Measurements from ENCODE around the gene SPON1.
"Not testable (repeated sequence)": the region's sequence is repeated elsewhere in the genome, so short reads cannot be mapped to it uniquely, and the experiment has no call there.

The SPON1 gene

GRCh38 chr11:14075118-14076078 lies 112.9 kb downstream of the SPON1 start:
- in situ Hi-C loops (cut with MboI; ENCODE audit: low sequenced_read_pairs): no loop called here

GRCh38 chr11:14079011-14079410 lies 116.5 kb downstream of the SPON1 start:
- in situ Hi-C loops (cut with MboI; ENCODE audit: low sequenced_read_pairs): no loop called here

GRCh38 chr11:14079797-14080196 lies 117.3 kb downstream of the SPON1 start:
- in situ Hi-C loops (cut with MboI; ENCODE audit: low sequenced_read_pairs): no loop called here

- in situ Hi-C loops (cut with MboI; ENCODE audit: low sequenced_read_pairs): no loop called here
These were observed 119.2 kb downstream of the SPON1 start for GRCh38 chr11:14081581-14082231.

GRCh38 chr11:14082338-14082737 lies 119.8 kb downstream of the SPON1 start:
- in situ Hi-C loops (cut with MboI; ENCODE audit: low sequenced_read_pairs): no loop called here

GRCh38 chr11:14088861-14089260 lies 126.3 kb downstream of the SPON1 start:
- in situ Hi-C loops (cut with MboI; ENCODE audit: low sequenced_read_pairs): not testable (repeated sequence)

- in situ Hi-C loops (cut with MboI; ENCODE audit: low sequenced_read_pairs): no loop called here
These were observed 127.4 kb downstream of the SPON1 start for GRCh38 chr11:14089690-14090462.

- in situ Hi-C loops (cut with MboI; ENCODE audit: low sequenced_read_pairs): not testable (repeated sequence)
These were observed 128.1 kb downstream of the SPON1 start for GRCh38 chr11:14090631-14091030.

- in situ Hi-C loops (cut with MboI; ENCODE audit: low sequenced_read_pairs): no loop called here
These were observed 130.5 kb downstream of the SPON1 start for GRCh38 chr11:14093065-14093464.

- in situ Hi-C loops (cut with MboI; ENCODE audit: low sequenced_read_pairs): no loop called here
These were observed 132.0 kb downstream of the SPON1 start for GRCh38 chr11:14094481-14095037.

GRCh38 chr11:14095882-14096281 lies 133.4 kb downstream of the SPON1 start:
- in situ Hi-C loops (cut with MboI; ENCODE audit: low sequenced_read_pairs): no loop called here

GRCh38 chr11:14096606-14097005 lies 134.1 kb downstream of the SPON1 start:
- in situ Hi-C loops (cut with MboI; ENCODE audit: low sequenced_read_pairs): no loop called here

- in situ Hi-C loops (cut with MboI; ENCODE audit: low sequenced_read_pairs): no loop called here
These were observed 138.9 kb downstream of the SPON1 start for GRCh38 chr11:14101388-14101787.

GRCh38 chr11:14102766-14103165 lies 140.2 kb downstream of the SPON1 start:
- in situ Hi-C loops (cut with MboI; ENCODE audit: low sequenced_read_pairs): no loop called here

GRCh38 chr11:14105446-14105845 lies 142.9 kb downstream of the SPON1 start:
- in situ Hi-C loops (cut with MboI; ENCODE audit: low sequenced_read_pairs): no loop called here

GRCh38 chr11:14106303-14107049 lies 144.0 kb downstream of the SPON1 start:
- in situ Hi-C loops (cut with MboI; ENCODE audit: low sequenced_read_pairs): no loop called here

GRCh38 chr11:14107050-14107430 lies 144.5 kb downstream of the SPON1 start:
- in situ Hi-C loops (cut with MboI; ENCODE audit: low sequenced_read_pairs): no loop called here

GRCh38 chr11:14109742-14110141 lies 147.2 kb downstream of the SPON1 start:
- in situ Hi-C loops (cut with MboI; ENCODE audit: low sequenced_read_pairs): no loop called here

GRCh38 chr11:14110629-14111028 lies 148.1 kb downstream of the SPON1 start:
- in situ Hi-C loops (cut with MboI; ENCODE audit: low sequenced_read_pairs): no loop called here

GRCh38 chr11:14111496-14111895 lies 149.0 kb downstream of the SPON1 start:
- in situ Hi-C loops (cut with MboI; ENCODE audit: low sequenced_read_pairs): no loop called here

All from hTERT RPE-1 (cell line).